Keratinocyte (primary cell): ENCODE measurements around the gene PRORP. TPM values are rescaled to one million over a fixed set of nuclear protein-coding genes. Genes with fewer than 3 reads are reported as not detected.

Experiments
- DNase-seq: peaks from one replicate; pipeline ENCODE4 v3.0.0-alpha.2; 2011; ENCODE audit warnings: low read depth, missing footprints, low spot score
- FAIRE-seq: peaks from 2 replicates; lab custom pipeline; 2011; peaks lifted over from hg19 to GRCh38; lab: Jason Lieb, UNC
- H2AFZ ChIP-seq: 2 replicates; pipeline ENCODE4 v1.6.0; 2012; ENCODE audit warnings: low read length, control low read depth, inconsistent platforms; ENCODE audit not compliant: control insufficient read depth
- H3K27ac ChIP-seq: 2 replicates; pipeline ENCODE4 v1.5.1; 2011; ENCODE audit warnings: low read length; ENCODE audit not compliant: control insufficient read depth, insufficient read depth
- H3K27me3 ChIP-seq: 3 replicates; pipeline ENCODE4 v1.6.0; 2011; ENCODE audit warnings: low read length; ENCODE audit not compliant: control insufficient read depth, insufficient read depth; ENCODE audit errors: extremely low read depth
- H3K36me3 ChIP-seq, 2 experiments: 2 replicates in 1 of 2; 3 replicates in 1 of 2; pipeline ENCODE4 v1.5.1; 2011; ENCODE audit warnings: low read length in 2 of 2, mild to moderate bottlenecking in 1 of 2; ENCODE audit not compliant: control insufficient read depth in 2 of 2, insufficient read depth in 2 of 2; ENCODE audit errors: extremely low read depth in 1 of 2
- H3K4me1 ChIP-seq: 3 replicates; pipeline ENCODE4 v1.5.1; 2011; ENCODE audit warnings: low read length; ENCODE audit not compliant: control insufficient read depth, insufficient read depth; ENCODE audit errors: extremely low read depth
- H3K4me2 ChIP-seq: 3 replicates; pipeline ENCODE4 v1.6.0; 2011; ENCODE audit warnings: low read depth, low read length; ENCODE audit not compliant: control insufficient read depth, insufficient read depth; ENCODE audit errors: extremely low read depth
- H3K4me3 ChIP-seq, 3 experiments: fragments of 200-600 bp in 1 of 3; sonication (generic) in 1 of 3; 2 replicates in 2 of 3; 3 replicates in 1 of 3; pipeline ENCODE4 v1.5.1; 2011 to 2016; ENCODE audit warnings: low read length in 3 of 3, mild to moderate bottlenecking in 3 of 3, control low read depth in 2 of 3, inconsistent platforms in 1 of 3, low read depth in 1 of 3, mixed read lengths in 1 of 3, mixed run types in 1 of 3, moderate library complexity in 1 of 3; ENCODE audit not compliant: control insufficient read depth in 2 of 3, insufficient read depth in 2 of 3; ENCODE audit errors: extremely low read depth in 1 of 3
- H3K79me2 ChIP-seq: 2 replicates; pipeline ENCODE4 v1.6.0; 2012; ENCODE audit warnings: low read length; ENCODE audit not compliant: control insufficient read depth, insufficient read depth
- H3K9ac ChIP-seq: 3 replicates; pipeline ENCODE4 v1.6.0; 2011; ENCODE audit warnings: low read length; ENCODE audit not compliant: control insufficient read depth, insufficient read depth; ENCODE audit errors: extremely low read depth
- H3K9me1 ChIP-seq: 3 replicates; pipeline ENCODE4 v1.6.0; 2011; ENCODE audit warnings: low read length; ENCODE audit not compliant: control insufficient read depth, insufficient read depth; ENCODE audit errors: extremely low read depth
- H3K9me3 ChIP-seq: 2 replicates; pipeline ENCODE4 v1.5.1; 2012; ENCODE audit warnings: low read depth, low read length; ENCODE audit not compliant: control insufficient read depth
- H4K20me1 ChIP-seq: 3 replicates; pipeline ENCODE4 v1.6.0; 2011; ENCODE audit warnings: low read length; ENCODE audit not compliant: control insufficient read depth, insufficient read depth; ENCODE audit errors: extremely low read depth
- EZH2 ChIP-seq: IDR thresholded peaks from one replicate; pipeline ENCODE4 v1.6.1; 2012; ENCODE audit warnings: inconsistent platforms, mild to moderate bottlenecking, low read length, moderate library complexity
- dilution Hi-C: fragments of 300-500 bp; cut with MboI; formaldehyde crosslinking; loops from one replicate; pipeline ENCODE4 v1.7.0; 2020; ENCODE audit warnings: low sequenced_read_pairs; ENCODE audit not compliant: extremely low pct_ligation_motif_present
- polyA plus RNA-seq, 5 experiments: library from polyadenylated mRNA; depleted of rRNA in 3 of 5; stranded (reverse) in 3 of 5; stranded (forward) in 1 of 5; unstranded in 1 of 5; fragments of >200 nt; gene quantifications; 1 replicate in 1 of 5; 2 replicates in 3 of 5; 3 replicates in 1 of 5; pipeline versions ENCODE4 v1.2.1 to v1.2.3, GENCODE V29; 2011 to 2012; ENCODE audit warnings: missing spikeins in 2 of 5, low read depth in 1 of 5, low replicate concordance in 1 of 5
- TF ChIP-seq, protein P1 (sequence below), 3 experiments: IDR thresholded peaks in 1 of 3; conservative IDR thresholded peaks in 1 of 3; optimal IDR thresholded peaks in 1 of 3; 2 replicates in 2 of 3; 3 replicates in 1 of 3; pipeline versions ENCODE3 to v1.5.1; 2011; ENCODE audit warnings: low read length in 3 of 3, mild to moderate bottlenecking in 3 of 3, moderate library complexity in 2 of 3, control low read depth in 1 of 3, inconsistent platforms in 1 of 3; ENCODE audit not compliant: insufficient read depth in 2 of 3; ENCODE audit errors: extremely low read depth in 1 of 3

Gene PRORP
- polyA plus RNA-seq, 1 donor (not counting 4 experiments of a cell fraction or from before 2014, with no cell fraction given), result 51.9 TPM

DNA sequence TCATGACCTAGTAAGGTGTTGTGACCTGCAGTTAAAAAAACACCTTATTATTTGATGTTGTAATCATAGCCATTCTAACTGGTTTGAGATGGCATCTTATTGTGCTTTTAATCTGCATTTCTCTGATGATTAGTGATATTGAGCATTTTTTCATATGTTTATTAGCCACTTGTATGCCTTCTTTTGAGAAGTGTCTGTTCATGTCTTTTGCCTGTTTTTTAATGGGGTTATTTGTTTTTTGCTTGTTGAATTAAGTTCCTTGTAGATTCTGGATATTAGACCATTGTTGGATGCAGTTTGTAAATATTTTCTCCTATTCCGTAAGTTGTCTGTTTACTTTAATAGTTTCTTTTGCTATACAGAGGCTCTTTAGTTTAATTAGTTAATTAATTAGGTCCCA is 41.0 kb downstream of the PRORP start:
- H2AFZ ChIP-seq, result no peak overlapping the region
- H3K9me3 ChIP-seq, result no peaks in the 10 kb centered on the region
- H3K27ac ChIP-seq, result no peak overlapping the region
- dilution Hi-C loops, result no loop called here
- no peak overlapping the region for H3K9ac ChIP-seq
- no peak overlapping the region for H3K4me2 ChIP-seq
- TF ChIP-seq, protein P1, sequence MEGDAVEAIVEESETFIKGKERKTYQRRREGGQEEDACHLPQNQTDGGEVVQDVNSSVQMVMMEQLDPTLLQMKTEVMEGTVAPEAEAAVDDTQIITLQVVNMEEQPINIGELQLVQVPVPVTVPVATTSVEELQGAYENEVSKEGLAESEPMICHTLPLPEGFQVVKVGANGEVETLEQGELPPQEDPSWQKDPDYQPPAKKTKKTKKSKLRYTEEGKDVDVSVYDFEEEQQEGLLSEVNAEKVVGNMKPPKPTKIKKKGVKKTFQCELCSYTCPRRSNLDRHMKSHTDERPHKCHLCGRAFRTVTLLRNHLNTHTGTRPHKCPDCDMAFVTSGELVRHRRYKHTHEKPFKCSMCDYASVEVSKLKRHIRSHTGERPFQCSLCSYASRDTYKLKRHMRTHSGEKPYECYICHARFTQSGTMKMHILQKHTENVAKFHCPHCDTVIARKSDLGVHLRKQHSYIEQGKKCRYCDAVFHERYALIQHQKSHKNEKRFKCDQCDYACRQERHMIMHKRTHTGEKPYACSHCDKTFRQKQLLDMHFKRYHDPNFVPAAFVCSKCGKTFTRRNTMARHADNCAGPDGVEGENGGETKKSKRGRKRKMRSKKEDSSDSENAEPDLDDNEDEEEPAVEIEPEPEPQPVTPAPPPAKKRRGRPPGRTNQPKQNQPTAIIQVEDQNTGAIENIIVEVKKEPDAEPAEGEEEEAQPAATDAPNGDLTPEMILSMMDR (optimal IDR thresholded peaks at IDR 0.05 in 1 of 3, IDR thresholded peaks at IDR 0.05 in 1 of 3, conservative IDR thresholded peaks at IDR 0.05 in 1 of 3; ENCODE audit: extremely low read depth in 1 of 3, insufficient read depth in 2 of 3, low read length in 3 of 3), result no peak
- TF ChIP-seq EZH2, result no peak
- peaks cover 7 to 10% of the 10 kb centered on the region in 2 experiments for H3K36me3 ChIP-seq
- DNase-seq (no peak), FAIRE-seq (no peak)
- H3K4me1 ChIP-seq, result peaks cover 26% of the 10 kb centered on the region
- H3K79me2 ChIP-seq, result peaks cover 5% of the 10 kb centered on the region
- H3K27me3 ChIP-seq, result no peaks in the 10 kb centered on the region
- H4K20me1 ChIP-seq, result no peaks in the 10 kb centered on the region
- no peaks in the 10 kb centered on the region for H3K9me1 ChIP-seq
- no peak overlapping the region for H3K4me3 ChIP-seq

DNA sequence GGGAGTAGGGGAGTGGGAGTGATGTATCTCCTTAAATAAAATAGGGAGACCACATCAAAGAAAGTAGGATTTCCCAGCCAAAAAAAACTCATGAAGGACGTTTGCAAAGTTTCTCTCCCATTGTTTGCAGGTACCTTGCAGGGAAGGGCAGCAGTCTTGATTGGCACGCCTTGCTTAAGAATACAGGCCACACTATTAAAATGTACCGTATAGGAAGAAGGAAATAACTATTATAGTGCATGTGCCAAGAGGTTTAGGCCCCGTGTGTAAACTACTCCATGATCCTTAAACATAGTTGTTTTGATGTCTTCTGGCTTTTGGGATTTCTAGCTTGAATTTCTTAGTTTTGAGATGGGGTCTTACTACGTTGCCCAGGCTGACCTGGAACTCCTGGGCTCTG is 42.5 kb downstream of the PRORP start:
- Histone ChIP-seq H3K4me2 (no peak overlapping the region), H3K79me2 (peaks cover 5% of the 10 kb centered on the region), H3K9me3 (no peaks in the 10 kb centered on the region), H3K4me3 (no peak overlapping the region), H3K9ac (no peak overlapping the region), H3K36me3 (peaks cover 6 to 7% of the 10 kb centered on the region in 2 experiments), H2AFZ (no peak overlapping the region), H3K9me1 (no peaks in the 10 kb centered on the region), H3K4me1 (peaks cover 16% of the 10 kb centered on the region), H3K27me3 (no peaks in the 10 kb centered on the region), H3K27ac (no peak overlapping the region), H4K20me1 (no peaks in the 10 kb centered on the region)
- dilution Hi-C loops, result no loop called here
- no peak for DNase-seq
- no peak for FAIRE-seq
- TF ChIP-seq, protein P1 (optimal IDR thresholded peaks at IDR 0.05 in 1 of 3, IDR thresholded peaks at IDR 0.05 in 1 of 3, conservative IDR thresholded peaks at IDR 0.05 in 1 of 3; ENCODE audit: extremely low read depth in 1 of 3, insufficient read depth in 2 of 3, low read length in 3 of 3), result no peak
- no peak for TF ChIP-seq EZH2
